C4-2B (cell line): Measurements from ENCODE around the gene GUCA1A.
"Not testable (repeated sequence)": the region's sequence is repeated elsewhere in the genome, so short reads cannot be mapped to it uniquely, and the experiment has no call there.

Experiments used
- H3K27ac ChIP-seq: fragments of 450-650 bp; 2 replicates; pipeline ENCODE4 v1.5.1; 2017
- ZFX ChIP-seq: fragments of 450-650 bp; IDR thresholded peaks from 2 replicates; pipeline ENCODE4 v1.6.1; 2017
- TF ChIP-seq, protein P1 (sequence below): fragments of 450-650 bp; conservative IDR thresholded peaks from 2 replicates; pipeline ENCODE4 v1.5.1; 2017; ENCODE audit warnings: mild to moderate bottlenecking

Gene GUCA1A

GRCh38 chr6:42166444-42167141 is 6.6 kb upstream of the GUCA1A start:
- peak overlapping the region; percentile 31 for H3K27ac ChIP-seq
- TF ChIP-seq, protein P1, sequence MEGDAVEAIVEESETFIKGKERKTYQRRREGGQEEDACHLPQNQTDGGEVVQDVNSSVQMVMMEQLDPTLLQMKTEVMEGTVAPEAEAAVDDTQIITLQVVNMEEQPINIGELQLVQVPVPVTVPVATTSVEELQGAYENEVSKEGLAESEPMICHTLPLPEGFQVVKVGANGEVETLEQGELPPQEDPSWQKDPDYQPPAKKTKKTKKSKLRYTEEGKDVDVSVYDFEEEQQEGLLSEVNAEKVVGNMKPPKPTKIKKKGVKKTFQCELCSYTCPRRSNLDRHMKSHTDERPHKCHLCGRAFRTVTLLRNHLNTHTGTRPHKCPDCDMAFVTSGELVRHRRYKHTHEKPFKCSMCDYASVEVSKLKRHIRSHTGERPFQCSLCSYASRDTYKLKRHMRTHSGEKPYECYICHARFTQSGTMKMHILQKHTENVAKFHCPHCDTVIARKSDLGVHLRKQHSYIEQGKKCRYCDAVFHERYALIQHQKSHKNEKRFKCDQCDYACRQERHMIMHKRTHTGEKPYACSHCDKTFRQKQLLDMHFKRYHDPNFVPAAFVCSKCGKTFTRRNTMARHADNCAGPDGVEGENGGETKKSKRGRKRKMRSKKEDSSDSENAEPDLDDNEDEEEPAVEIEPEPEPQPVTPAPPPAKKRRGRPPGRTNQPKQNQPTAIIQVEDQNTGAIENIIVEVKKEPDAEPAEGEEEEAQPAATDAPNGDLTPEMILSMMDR, result peak; percentile 97
- no peak for TF ChIP-seq ZFX

GRCh38 chr6:42168650-42169049 is 4.5 kb upstream of the GUCA1A start:
- TF ChIP-seq, protein P1, result no peak
- no peak for TF ChIP-seq ZFX
- no peak overlapping the region for H3K27ac ChIP-seq

- H3K27ac ChIP-seq, result not testable (repeated sequence)
Observed at GRCh38 chr6:42169780-42170179, 3.4 kb upstream of the GUCA1A start.

DNA sequence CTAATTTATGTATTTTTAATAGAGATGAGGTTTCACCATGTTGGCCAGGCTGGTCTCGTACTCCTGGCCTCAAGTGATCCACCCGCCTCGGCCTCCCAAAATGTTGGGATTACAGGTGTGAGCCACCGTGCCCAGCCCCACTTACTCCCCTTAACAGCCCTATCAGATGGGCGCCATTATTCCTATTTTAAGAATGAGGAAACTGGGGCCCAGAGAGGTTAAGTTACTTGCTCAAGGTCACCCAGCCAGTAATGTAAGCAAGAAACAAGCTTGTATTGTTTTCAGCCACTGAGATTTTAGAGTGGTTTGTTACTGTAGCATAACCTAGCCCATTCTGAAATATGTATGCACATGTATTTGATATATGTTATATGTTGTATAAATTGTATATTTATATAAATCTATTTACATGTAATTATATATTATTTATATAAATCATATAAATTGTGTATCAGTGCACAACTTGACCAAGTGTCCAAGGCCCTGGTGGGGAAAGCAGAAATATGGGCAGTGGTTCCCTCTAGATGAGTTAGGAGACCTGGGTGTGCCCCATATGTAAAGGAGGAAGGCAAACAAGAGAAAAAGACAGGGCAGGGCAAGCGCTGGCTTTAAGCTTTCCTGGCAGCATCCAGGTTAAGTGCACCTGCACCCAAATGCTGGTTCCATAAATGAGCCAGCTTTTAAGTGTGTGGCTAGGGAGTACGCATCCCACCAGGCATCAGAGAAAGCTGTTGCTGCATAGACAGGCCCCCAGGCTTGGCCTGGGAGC is 1.2 kb upstream of the GUCA1A start:
- no peak overlapping the region for H3K27ac ChIP-seq
- TF ChIP-seq, protein P1, result no peak
- TF ChIP-seq ZFX, result no peak

- TF ChIP-seq, protein P1, result no peak
- no peak for TF ChIP-seq ZFX
- H3K27ac ChIP-seq, result no peak overlapping the region
Observed at GRCh38 chr6:42175860-42176259, 2.7 kb downstream of the GUCA1A start.

DNA sequence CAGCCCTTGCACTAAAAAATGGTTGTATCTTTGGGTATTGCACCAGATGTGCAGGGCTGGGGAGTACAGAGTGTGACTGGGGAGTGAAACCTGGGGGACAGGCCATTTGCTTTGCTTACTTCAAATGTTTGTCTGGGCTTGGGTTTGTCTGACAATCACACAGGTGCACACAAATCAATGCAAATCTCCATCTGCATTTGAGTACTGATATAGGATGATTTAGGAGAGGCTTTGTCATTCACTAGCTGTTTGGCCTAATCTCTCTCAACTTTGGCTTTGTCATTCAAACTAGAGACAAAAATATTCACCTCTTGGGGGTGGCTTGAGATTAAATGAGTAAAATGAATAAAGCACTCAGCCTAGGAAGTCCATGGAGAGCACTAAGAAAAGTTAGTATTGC is 3.8 kb downstream of the GUCA1A start:
- TF ChIP-seq, protein P1, result no peak
- no peak for TF ChIP-seq ZFX
- H3K27ac ChIP-seq, result no peak overlapping the region

- H3K27ac ChIP-seq, result no peak overlapping the region
- TF ChIP-seq, protein P1, result no peak
Observed at GRCh38 chr6:42177514-42178364, 4.6 kb downstream of the GUCA1A start.
